ENCODE measurements around the gene YTHDF2. TPM values are rescaled to one million over a fixed set of nuclear protein-coding genes. Genes with fewer than 3 reads are reported as not detected.
"Not testable (repeated sequence)": the region's sequence is repeated elsewhere in the genome, so short reads cannot be mapped to it uniquely, and the experiment has no call there.

Gene YTHDF2
- total RNA-seq, 1 donor: 69.0 TPM

GRCh38 chr1:28750330-28750729 lies 13.6 kb downstream of the YTHDF2 start:
- no peak overlapping the region for H3K4me3 ChIP-seq (ENCODE audit: low read length)
- H3K27me3 ChIP-seq (ENCODE audit: insufficient read depth, low read length): no peaks in the 10 kb centered on the region
- peaks cover 75% of the 10 kb centered on the region for H3K4me1 ChIP-seq (ENCODE audit: insufficient read depth, low read length)
- H3K9me3 ChIP-seq (ENCODE audit: low read depth, low read length): no peaks in the 10 kb centered on the region

- peaks cover 75% of the 10 kb centered on the region for H3K4me1 ChIP-seq (ENCODE audit: insufficient read depth, low read length)
- H3K4me3 ChIP-seq (ENCODE audit: low read length): not testable (repeated sequence)
Observed at GRCh38 chr1:28750771-28751294, 14.1 kb downstream of the YTHDF2 start.

DNA sequence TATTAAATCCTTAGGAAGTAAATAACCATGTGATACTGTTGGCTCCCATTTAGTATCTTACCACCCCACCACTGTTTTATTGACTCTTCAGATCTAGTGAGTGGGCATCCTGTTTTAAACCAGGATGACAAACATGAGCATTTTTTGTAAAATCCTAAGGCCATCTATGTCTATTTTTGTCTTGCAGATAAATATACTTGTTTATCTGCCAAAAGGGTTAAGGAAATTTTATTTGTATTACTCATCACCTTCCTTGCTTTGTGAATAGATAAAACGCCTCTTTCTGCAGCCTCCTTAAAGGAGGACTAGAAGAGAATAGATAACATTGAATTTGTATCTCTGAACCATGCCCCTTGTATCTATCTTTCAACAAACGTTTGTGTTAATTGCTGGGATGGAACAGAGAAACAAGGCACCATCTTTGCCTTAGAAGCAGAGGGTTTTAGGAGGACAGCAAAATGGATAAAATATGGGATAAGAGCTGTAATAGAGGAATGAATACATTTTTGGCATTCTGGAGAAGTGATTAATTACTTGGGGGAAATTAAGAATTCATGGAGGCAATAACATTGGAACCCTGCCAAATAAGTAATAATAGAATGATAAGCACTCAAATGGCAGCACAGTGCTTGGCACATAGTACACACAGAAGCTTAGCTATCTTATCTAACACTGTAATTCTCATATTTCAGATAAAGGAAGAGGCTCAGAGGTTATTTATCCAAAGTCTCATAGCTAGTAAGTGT lies 14.7 kb downstream of the YTHDF2 start:
- H3K4me1 ChIP-seq (ENCODE audit: insufficient read depth, low read length): peaks cover 69% of the 10 kb centered on the region
- H3K9me3 ChIP-seq (ENCODE audit: low read depth, low read length): no peaks in the 10 kb centered on the region
- H3K4me3 ChIP-seq (ENCODE audit: low read length): no peak overlapping the region
- H3K27me3 ChIP-seq (ENCODE audit: insufficient read depth, low read length): no peaks in the 10 kb centered on the region

More at GRCh38 chr1:28750771-28751294, 14.1 kb downstream of the YTHDF2 start:
- H3K9me3 ChIP-seq (ENCODE audit: low read depth, low read length); H3K27me3 ChIP-seq (ENCODE audit: insufficient read depth, low read length): not testable (repeated sequence)

- Histone ChIP-seq H3K4me1 (ENCODE audit: insufficient read depth, low read length) (peaks cover 31% of the 10 kb centered on the region), H3K9me3 (ENCODE audit: low read depth, low read length) (no peaks in the 10 kb centered on the region), H3K4me3 (ENCODE audit: low read length) (no peak overlapping the region), H3K27me3 (ENCODE audit: insufficient read depth, low read length) (no peaks in the 10 kb centered on the region)
Observed at GRCh38 chr1:28755701-28756100, 19.0 kb downstream of the YTHDF2 start.

GRCh38 chr1:28756846-28757245 lies 20.1 kb downstream of the YTHDF2 start:
- no peak overlapping the region for H3K4me3 ChIP-seq (ENCODE audit: low read length)
- no peaks in the 10 kb centered on the region for H3K9me3 ChIP-seq (ENCODE audit: low read depth, low read length)
- H3K27me3 ChIP-seq (ENCODE audit: insufficient read depth, low read length): no peaks in the 10 kb centered on the region
- H3K4me1 ChIP-seq (ENCODE audit: insufficient read depth, low read length): peaks cover 25% of the 10 kb centered on the region

DNA sequence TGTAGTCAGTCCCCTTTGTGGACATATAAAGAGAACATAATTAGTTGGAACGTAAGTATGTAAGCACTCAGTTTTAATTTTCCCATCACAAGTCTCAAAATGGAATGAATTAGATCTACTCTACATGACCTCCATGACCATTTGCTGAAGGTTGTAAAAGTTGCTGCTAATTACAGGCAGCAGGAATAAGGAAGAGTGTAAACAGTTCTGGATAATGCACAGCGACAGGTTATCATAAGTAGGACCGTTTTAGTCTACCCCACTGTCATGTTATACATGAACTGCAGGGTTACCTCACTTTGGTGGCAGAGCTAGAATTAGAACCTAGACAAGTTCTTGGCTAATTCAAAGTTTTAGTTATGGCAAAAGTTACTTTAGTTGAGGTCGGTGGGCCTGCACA lies 21.7 kb downstream of the YTHDF2 start:
- no peaks in the 10 kb centered on the region for H3K9me3 ChIP-seq (ENCODE audit: low read depth, low read length)

GRCh38 chr1:28759257-28759656 lies 22.5 kb downstream of the YTHDF2 start:
- H3K27me3 ChIP-seq (ENCODE audit: insufficient read depth, low read length): no peaks in the 10 kb centered on the region
- H3K4me1 ChIP-seq (ENCODE audit: insufficient read depth, low read length): peaks cover 14% of the 10 kb centered on the region
- H3K9me3 ChIP-seq (ENCODE audit: low read depth, low read length): no peaks in the 10 kb centered on the region
- no peak overlapping the region for H3K4me3 ChIP-seq (ENCODE audit: low read length)

More for the DNA sequence above, 21.7 kb downstream of the YTHDF2 start:
- H3K27me3 ChIP-seq (ENCODE audit: insufficient read depth, low read length): no peaks in the 10 kb centered on the region
- no peak overlapping the region for H3K4me3 ChIP-seq (ENCODE audit: low read length)
- H3K4me1 ChIP-seq (ENCODE audit: insufficient read depth, low read length): peaks cover 18% of the 10 kb centered on the region

DNA sequence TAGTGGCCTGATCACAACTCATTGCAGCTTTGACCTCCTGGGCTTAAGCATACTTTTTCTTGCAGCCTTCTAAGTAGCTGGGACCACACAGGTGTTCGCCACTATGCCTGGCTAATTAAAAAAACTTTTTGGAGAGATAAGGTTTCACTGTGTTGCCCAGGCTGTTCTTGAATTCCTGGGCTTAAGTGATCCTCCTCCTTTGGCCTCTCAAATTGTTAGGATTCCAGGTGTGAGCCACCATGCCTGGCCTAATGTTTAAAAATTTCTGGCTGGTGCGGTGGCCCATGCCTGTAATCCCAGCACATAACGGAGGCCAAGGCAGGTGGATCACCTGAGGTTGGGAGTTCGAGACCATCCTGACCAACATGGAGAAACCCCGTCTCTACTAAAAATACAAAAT lies 24.4 kb downstream of the YTHDF2 start:
- Histone ChIP-seq H3K9me3 (ENCODE audit: low read depth, low read length) (no peaks in the 10 kb centered on the region), H3K27me3 (ENCODE audit: insufficient read depth, low read length) (no peaks in the 10 kb centered on the region), H3K4me3 (ENCODE audit: low read length) (no peak overlapping the region), H3K4me1 (ENCODE audit: insufficient read depth, low read length) (no peaks in the 10 kb centered on the region)

GRCh38 chr1:28766532-28767183 lies 29.9 kb downstream of the YTHDF2 start:
- no peaks in the 10 kb centered on the region for H3K9me3 ChIP-seq (ENCODE audit: low read depth, low read length)
- H3K4me3 ChIP-seq (ENCODE audit: low read length): no peak overlapping the region
- no peaks in the 10 kb centered on the region for H3K27me3 ChIP-seq (ENCODE audit: insufficient read depth, low read length)
- no peaks in the 10 kb centered on the region for H3K4me1 ChIP-seq (ENCODE audit: insufficient read depth, low read length)

DNA sequence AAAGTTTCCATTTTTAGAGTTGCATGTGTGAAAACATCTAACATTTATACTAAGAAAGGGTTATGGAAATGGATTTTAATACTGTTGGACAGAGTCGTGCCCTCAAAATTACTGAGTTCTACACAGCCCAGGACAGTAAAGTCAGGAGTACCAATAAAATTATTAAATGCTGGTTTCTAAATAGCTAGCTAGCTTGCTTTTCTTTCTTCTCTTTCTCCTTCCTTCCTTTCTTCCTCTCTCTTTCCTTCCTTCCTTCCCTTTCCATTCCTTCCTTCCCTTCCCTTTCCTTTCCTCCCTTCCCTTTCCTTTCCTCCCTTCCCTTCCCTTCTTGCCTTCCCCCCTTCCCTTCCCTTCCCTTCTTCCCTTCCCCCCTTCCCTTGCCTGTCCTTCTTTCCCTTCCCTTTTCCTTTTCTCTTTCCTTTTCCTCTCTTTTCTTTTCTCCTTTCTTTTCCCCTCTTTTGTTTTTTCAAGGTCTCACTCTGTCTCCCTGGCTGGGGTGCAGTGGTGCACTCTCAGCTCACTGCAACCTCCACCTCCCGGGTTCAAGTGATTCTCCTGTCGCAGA lies 33.9 kb downstream of the YTHDF2 start:
- H3K27me3 ChIP-seq (ENCODE audit: insufficient read depth, low read length): no peaks in the 10 kb centered on the region
- peaks cover 14% of the 10 kb centered on the region for H3K4me1 ChIP-seq (ENCODE audit: insufficient read depth, low read length)
- H3K4me3 ChIP-seq (ENCODE audit: low read length): no peak overlapping the region
- H3K9me3 ChIP-seq (ENCODE audit: low read depth, low read length): no peaks in the 10 kb centered on the region

GRCh38 chr1:28771921-28772320 lies 35.2 kb downstream of the YTHDF2 start:
- H3K27me3 ChIP-seq (ENCODE audit: insufficient read depth, low read length); H3K4me3 ChIP-seq (ENCODE audit: low read length); H3K9me3 ChIP-seq (ENCODE audit: low read depth, low read length): not testable (repeated sequence)
- H3K4me1 ChIP-seq (ENCODE audit: insufficient read depth, low read length): peaks cover 15% of the 10 kb centered on the region

DNA sequence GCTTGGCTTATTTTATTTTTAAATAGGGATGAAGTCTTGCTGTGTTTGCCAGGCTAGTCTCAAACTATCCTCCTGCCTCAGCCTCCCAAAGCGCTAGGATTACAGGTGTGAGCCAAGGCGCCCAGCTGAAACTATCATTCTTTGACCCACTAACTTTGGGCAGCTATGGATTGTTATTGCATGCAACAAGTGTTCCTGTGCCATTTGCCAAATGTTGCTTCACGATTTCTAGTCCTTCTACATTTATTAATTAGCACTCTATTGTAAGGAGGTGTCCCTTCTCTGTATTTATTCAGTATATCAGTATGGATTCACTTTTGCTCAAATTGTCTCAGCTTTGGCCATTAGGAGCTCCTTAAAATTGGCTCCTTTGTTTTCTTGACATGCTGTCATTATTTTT lies 36.4 kb downstream of the YTHDF2 start:
- Histone ChIP-seq H3K9me3 (ENCODE audit: low read depth, low read length) (no peaks in the 10 kb centered on the region), H3K4me3 (ENCODE audit: low read length) (no peak overlapping the region), H3K4me1 (ENCODE audit: insufficient read depth, low read length) (peaks cover 15% of the 10 kb centered on the region), H3K27me3 (ENCODE audit: insufficient read depth, low read length) (no peaks in the 10 kb centered on the region)

DNA sequence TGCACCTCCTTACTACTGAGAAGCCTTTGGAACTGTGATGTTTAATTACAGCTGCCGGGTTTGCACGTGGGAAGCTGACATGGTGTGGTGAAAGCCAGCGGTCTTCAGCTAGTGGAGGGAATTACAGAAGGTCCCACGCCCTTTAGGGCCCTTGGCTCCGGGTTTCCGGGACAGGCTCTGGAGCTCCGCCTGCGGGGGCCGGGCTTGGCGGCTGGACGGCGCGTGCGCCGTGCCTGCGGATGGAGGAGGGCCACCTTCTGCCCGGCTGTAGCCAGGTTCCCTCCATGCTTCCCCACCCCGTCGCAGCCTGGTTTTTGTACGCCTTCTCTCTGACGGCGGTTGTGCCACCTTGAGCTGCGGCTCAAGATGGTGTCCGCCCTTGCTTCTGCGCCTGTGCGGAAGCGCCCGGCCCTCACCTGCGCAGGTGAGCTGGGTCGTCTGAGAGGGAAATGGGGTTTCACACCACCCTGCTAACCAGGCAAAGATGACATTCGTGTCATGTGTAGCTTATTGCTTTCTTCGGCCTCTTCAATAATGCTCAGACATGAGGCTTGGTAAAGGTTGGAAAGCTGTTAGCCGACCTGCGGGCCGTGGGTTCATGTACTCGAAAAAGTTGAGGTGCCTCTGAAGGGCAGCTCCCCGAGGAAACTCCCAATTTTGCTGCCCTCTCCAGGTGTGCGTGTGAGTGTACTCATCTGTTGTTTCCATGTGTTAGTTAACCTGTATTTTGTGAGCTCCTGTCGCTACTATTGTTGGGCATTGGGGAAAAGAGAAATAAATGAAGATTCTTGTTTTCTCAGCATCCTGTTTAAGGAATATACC lies 38.6 kb downstream of the YTHDF2 start:
- H3K4me3 ChIP-seq (ENCODE audit: low read length): peak overlapping the region; percentile 41
- peaks cover 29% of the 10 kb centered on the region for H3K4me1 ChIP-seq (ENCODE audit: insufficient read depth, low read length)
- no peaks in the 10 kb centered on the region for H3K27me3 ChIP-seq (ENCODE audit: insufficient read depth, low read length)
- no peaks in the 10 kb centered on the region for H3K9me3 ChIP-seq (ENCODE audit: low read depth, low read length)

GRCh38 chr1:28776341-28776740 lies 39.6 kb downstream of the YTHDF2 start:
- Histone ChIP-seq H3K27me3 (ENCODE audit: insufficient read depth, low read length) (no peaks in the 10 kb centered on the region), H3K4me1 (ENCODE audit: insufficient read depth, low read length) (peaks cover 31% of the 10 kb centered on the region), H3K4me3 (ENCODE audit: low read length) (no peak overlapping the region), H3K9me3 (ENCODE audit: low read depth, low read length) (no peaks in the 10 kb centered on the region)

DNA sequence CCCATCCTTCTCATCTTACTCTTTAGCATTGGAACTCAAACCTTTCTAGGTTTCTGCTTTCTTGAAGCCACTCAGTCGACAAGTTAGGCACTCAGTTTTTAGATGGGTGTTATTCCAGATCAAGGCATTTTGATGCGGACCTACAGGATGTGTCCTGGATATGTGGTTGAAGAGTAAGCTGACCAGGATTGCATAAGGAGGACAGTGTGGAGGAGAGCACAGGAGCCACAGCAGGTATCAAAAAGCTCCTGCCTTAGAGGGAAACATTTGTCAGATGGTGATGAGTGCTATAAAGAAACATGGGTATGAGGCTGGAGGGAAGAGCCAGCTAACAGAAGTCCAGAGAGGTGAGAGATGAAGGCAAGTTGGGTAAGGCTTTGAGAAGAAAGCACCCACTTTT lies 41.3 kb downstream of the YTHDF2 start:
- Histone ChIP-seq H3K9me3 (ENCODE audit: low read depth, low read length) (no peaks in the 10 kb centered on the region), H3K27me3 (ENCODE audit: insufficient read depth, low read length) (no peaks in the 10 kb centered on the region), H3K4me1 (ENCODE audit: insufficient read depth, low read length) (peaks cover 31% of the 10 kb centered on the region), H3K4me3 (ENCODE audit: low read length) (no peak overlapping the region)
